ENCODE results near the gene PIK3C2B. TPM values are rescaled to one million over a fixed set of nuclear protein-coding genes. Genes with fewer than 3 reads are reported as not detected.
A peak's percentile ranks its signal among the peaks of the same experiment; 100 is the strongest.

Gene PIK3C2B, protein sequence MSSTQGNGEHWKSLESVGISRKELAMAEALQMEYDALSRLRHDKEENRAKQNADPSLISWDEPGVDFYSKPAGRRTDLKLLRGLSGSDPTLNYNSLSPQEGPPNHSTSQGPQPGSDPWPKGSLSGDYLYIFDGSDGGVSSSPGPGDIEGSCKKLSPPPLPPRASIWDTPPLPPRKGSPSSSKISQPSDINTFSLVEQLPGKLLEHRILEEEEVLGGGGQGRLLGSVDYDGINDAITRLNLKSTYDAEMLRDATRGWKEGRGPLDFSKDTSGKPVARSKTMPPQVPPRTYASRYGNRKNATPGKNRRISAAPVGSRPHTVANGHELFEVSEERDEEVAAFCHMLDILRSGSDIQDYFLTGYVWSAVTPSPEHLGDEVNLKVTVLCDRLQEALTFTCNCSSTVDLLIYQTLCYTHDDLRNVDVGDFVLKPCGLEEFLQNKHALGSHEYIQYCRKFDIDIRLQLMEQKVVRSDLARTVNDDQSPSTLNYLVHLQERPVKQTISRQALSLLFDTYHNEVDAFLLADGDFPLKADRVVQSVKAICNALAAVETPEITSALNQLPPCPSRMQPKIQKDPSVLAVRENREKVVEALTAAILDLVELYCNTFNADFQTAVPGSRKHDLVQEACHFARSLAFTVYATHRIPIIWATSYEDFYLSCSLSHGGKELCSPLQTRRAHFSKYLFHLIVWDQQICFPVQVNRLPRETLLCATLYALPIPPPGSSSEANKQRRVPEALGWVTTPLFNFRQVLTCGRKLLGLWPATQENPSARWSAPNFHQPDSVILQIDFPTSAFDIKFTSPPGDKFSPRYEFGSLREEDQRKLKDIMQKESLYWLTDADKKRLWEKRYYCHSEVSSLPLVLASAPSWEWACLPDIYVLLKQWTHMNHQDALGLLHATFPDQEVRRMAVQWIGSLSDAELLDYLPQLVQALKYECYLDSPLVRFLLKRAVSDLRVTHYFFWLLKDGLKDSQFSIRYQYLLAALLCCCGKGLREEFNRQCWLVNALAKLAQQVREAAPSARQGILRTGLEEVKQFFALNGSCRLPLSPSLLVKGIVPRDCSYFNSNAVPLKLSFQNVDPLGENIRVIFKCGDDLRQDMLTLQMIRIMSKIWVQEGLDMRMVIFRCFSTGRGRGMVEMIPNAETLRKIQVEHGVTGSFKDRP (N-terminal part only)
- total RNA-seq, result 10 to 100 TPM in 3 of 4 donors, 1 to 10 TPM in 1; 7.9 to 18.2 (median 16.1) TPM

- H3K27ac ChIP-seq, result peak within 1 kb of the TSS; percentile 48 to 94 (median 88)
- ATAC-seq, result peak; percentile 93
- WGBS, 2 donors (ENCODE audit: low coverage in 1 of 2), result 0% methylated on average over 6 of the region's 69 CpGs; no CpG with 5 or more reads in 1 of the 2 donors
- H3K9me3 ChIP-seq, result no peaks in the 10 kb centered on the region
- peak within 1 kb of the TSS; percentile 50 to 87 for H3K4me3 ChIP-seq
- H3K36me3 ChIP-seq, result no peaks in the 10 kb centered on the region
- peak; percentile 30 to 55 for TF ChIP-seq POLR2A (IDR thresholded peaks at IDR 0.05)
- TF ChIP-seq CTCF (IDR thresholded peaks at IDR 0.05), result peak in 3 of 4 experiments; percentile 60 to 83 (median 73)
- peak; percentile 60 for TF ChIP-seq POLR2AphosphoS5 (IDR thresholded peaks at IDR 0.05)
- TF ChIP-seq EP300 (IDR thresholded peaks at IDR 0.05), result no peak
- H3K4me1 ChIP-seq, result peaks cover 0 to 51% (median 14%) of the 10 kb centered on the region in 3 donors
- H3K27me3 ChIP-seq, result no peaks in the 10 kb centered on the region
Observed at GRCh38 chr1:204494281-204495077, at the start of gene PIK3C2B. Gene PIK3C2B (minus strand): TSS chr1:204494805. CDS start chr1:204469802, 25,003 bp downstream.

DNA sequence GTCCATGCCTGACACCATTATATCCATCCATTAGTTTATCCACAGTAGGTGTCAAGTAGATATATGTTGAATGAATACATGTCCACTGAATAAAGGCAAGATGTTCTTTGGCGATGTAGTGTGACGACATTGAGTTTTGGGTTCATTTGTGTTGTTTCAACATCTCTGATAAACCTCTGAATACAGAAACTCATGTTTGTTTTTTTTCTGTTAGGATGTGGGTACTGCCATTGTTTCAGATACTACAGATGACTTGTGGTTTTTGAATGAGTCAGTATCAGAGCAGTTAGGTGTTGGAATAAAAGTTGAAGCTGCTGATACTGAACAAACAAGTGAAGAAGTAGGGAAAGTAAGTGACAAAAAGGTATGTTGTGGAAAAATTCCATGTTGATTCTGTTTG is 49.7 kb upstream of the PIK3C2B start:
- no peak for ATAC-seq
- Histone ChIP-seq H3K27me3 (no peaks in the 10 kb centered on the region), H3K27ac (no peak overlapping the region), H3K4me1 (no peaks in the 10 kb centered on the region), H3K9me3 (no peaks in the 10 kb centered on the region), H3K36me3 (peaks cover 20 to 100% of the 10 kb centered on the region in 2 donors), H3K4me3 (no peak overlapping the region)
- 76 to 100% methylated on average over 2 of the region's 2 CpGs for WGBS, 2 donors (ENCODE audit: low coverage in 1 of 2)
- TF ChIP-seq EP300 (IDR thresholded peaks at IDR 0.05), result no peak
- TF ChIP-seq POLR2A (IDR thresholded peaks at IDR 0.05), result no peak
- TF ChIP-seq CTCF (IDR thresholded peaks at IDR 0.05), result no peak
- TF ChIP-seq POLR2AphosphoS5 (IDR thresholded peaks at IDR 0.05), result no peak

DNA sequence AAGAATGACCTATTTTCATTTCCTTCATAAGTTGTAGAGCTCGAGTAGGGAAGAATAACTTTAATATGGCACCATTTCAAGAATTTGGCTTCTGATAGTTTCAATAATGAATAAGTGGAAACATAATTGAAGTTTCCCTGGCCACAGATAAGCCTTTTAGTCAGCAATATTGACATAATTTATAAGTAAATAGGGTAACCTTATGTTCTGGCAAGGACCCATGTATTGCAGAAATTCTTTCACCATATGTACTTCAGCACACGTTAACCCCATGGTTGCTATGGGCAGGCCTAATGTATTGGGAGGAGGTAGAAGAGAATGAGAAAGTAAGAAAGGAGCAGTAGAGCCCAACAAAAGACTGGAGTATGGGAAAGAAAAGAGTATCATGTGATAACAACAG is 47.0 kb upstream of the PIK3C2B start:
- Histone ChIP-seq H3K4me3 (no peak overlapping the region), H3K36me3 (peaks cover 6 to 100% of the 10 kb centered on the region in 2 donors), H3K9me3 (no peaks in the 10 kb centered on the region), H3K27me3 (no peaks in the 10 kb centered on the region), H3K27ac (no peak overlapping the region), H3K4me1 (no peaks in the 10 kb centered on the region)
- no peak for ATAC-seq
- WGBS, 2 donors (ENCODE audit: low coverage in 1 of 2), result 54 to 73% methylated on average over 2 of the region's 2 CpGs
- TF ChIP-seq POLR2AphosphoS5 (IDR thresholded peaks at IDR 0.05) (no peak), EP300 (IDR thresholded peaks at IDR 0.05) (no peak), CTCF (IDR thresholded peaks at IDR 0.05) (no peak), POLR2A (IDR thresholded peaks at IDR 0.05) (no peak)

DNA sequence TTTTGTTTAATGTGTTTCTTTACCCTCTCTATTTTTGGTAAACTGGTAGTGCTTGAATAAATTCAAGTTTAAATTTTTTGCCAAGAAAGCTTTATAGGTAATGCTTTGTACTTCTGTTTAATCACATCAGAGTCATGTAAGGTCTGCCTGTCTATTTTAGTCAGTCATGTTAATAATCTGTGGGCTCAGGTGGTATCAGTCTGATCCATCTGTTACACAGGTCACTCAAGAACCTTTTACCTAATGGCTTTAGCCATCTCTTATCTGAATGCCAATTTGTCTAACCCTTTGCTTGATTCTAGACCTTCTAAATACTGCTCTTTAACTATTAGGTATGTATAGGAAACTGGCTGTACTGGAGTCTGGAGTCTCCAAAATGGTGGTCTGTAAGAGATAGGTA is 38.2 kb upstream of the PIK3C2B start:
- H3K36me3 ChIP-seq, result peaks cover 0 to 100% of the 10 kb centered on the region in 2 donors

More for the DNA sequence above, 38.2 kb upstream of the PIK3C2B start:
- TF ChIP-seq POLR2AphosphoS5 (IDR thresholded peaks at IDR 0.05) (no peak), POLR2A (IDR thresholded peaks at IDR 0.05) (no peak), CTCF (IDR thresholded peaks at IDR 0.05) (no peak), EP300 (IDR thresholded peaks at IDR 0.05) (no peak)
- Histone ChIP-seq H3K9me3 (no peaks in the 10 kb centered on the region), H3K4me3 (no peak overlapping the region), H3K4me1 (no peaks in the 10 kb centered on the region), H3K27ac (no peak overlapping the region), H3K27me3 (no peaks in the 10 kb centered on the region)
- ATAC-seq, result no peak

Data from gastroesophageal sphincter (tissue), 4 donors.